ENCODE data around the gene JDP2. TPM values are rescaled to one million over a fixed set of nuclear protein-coding genes. Genes with fewer than 3 reads are reported as not detected.

JDP2 gene
- total and polyA plus RNA-seq, 2 of the 4 experiments (the other 2 are of a cell fraction): 35.7 to 38.4 TPM

DNA sequence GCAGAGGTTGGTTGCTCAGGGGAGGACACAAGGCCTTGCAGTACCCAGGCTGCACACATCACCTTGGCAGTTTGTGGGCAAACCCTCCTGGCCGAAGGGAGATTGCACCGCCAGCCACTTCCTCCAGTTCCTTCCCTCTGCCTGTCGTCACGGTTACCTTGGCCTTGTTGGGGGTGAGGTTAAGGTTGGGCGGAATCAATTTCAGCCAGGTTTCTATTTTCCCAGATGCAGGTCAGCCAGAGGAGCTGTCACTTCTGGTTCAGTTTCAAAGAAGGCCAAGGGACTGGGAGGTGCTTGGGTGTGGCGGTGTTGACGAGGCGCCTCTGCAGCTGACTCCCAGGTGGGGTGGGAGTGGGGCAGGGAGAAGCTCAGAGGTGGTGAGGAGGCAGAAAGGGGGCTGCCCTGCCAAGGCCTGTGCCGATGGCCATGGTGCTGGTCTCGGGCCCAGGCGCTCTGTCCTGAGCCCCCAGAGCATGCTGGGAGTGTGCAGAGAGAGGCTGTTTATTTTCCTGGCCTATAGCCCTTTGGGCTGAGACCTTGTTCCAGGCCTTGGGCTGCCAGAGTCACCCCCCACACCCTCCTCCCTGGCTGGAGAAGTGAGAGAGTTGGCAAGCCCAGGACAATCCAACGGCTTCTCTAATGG, 31.4 kb downstream of the JDP2 start:
- H3K4me1 ChIP-seq (ENCODE audit: control insufficient read depth, insufficient read depth, low read length): peaks cover 41% of the 10 kb centered on the region
- H3K9me1 ChIP-seq (ENCODE audit: insufficient read depth, low read length): peaks cover 54% of the 10 kb centered on the region
- H3K9me3 ChIP-seq (ENCODE audit: control insufficient read depth, insufficient read depth, low read length): no peaks in the 10 kb centered on the region
- dilution Hi-C loops (cut with HindIII; ENCODE audit: low sequenced_read_pairs, unreplicated experiment): no loop called here
- H3K23ac ChIP-seq (ENCODE audit: low read depth, low read length): no peak overlapping the region
- no peak overlapping the region for H2AK5ac ChIP-seq (ENCODE audit: low read depth, low read length)
- H3K4me2 ChIP-seq (ENCODE audit: low read depth, low read length): no peak overlapping the region
- no peak overlapping the region for H4K5ac ChIP-seq (ENCODE audit: low read depth, low read length)
- H3K56ac ChIP-seq (ENCODE audit: extremely low read depth, insufficient read depth, low read length): no peak overlapping the region
- no peak overlapping the region for H2AK9ac ChIP-seq (replicated peaks; ENCODE audit: low read depth, low read length, poor library complexity)
- ChIA-PET POLR2A (ENCODE audit: unreplicated experiment) (no interaction called here), CTCF (no interaction called here)
- no peak overlapping the region for H3K18ac ChIP-seq (ENCODE audit: low read depth, low read length)
- no peak overlapping the region for H3K4ac ChIP-seq (ENCODE audit: low read depth, low read length)
- no peak overlapping the region for H3K14ac ChIP-seq (replicated peaks; ENCODE audit: low read depth, low read length)
- DNase-seq (no peak), ATAC-seq (ENCODE audit: low read depth) (no peak)
- H4K20me1 ChIP-seq (ENCODE audit: insufficient read depth, low read length): peaks cover 93% of the 10 kb centered on the region
- peaks cover 43 to 95% of the 10 kb centered on the region in 2 experiments for H3K79me1 ChIP-seq (ENCODE audit: low read depth in 1 of 2, low read length in 2 of 2)
- peaks cover 50% of the 10 kb centered on the region for H3K36me3 ChIP-seq (ENCODE audit: control insufficient read depth, insufficient read depth, low read length)
- H3K9ac ChIP-seq (ENCODE audit: low read depth, low read length): no peak overlapping the region
- H2AFZ ChIP-seq (replicated peaks; ENCODE audit: low read length, poor library complexity): peak overlapping the region; percentile 36
- no peak overlapping the region for H4K91ac ChIP-seq (ENCODE audit: insufficient read depth, low read depth, low read length)
- no peak overlapping the region for H2BK5ac ChIP-seq (ENCODE audit: low read depth, low read length, poor library complexity, severe bottlenecking)
- no peak overlapping the region for H3K4me3 ChIP-seq (ENCODE audit: insufficient read depth, low read depth, low read length)
- no peak overlapping the region for H2BK20ac ChIP-seq (ENCODE audit: low read depth, low read length)
- in situ Hi-C loops (cut with MboI; ENCODE audit: low sequenced_read_pairs): no loop called here
- TF ChIP-seq MAFK (IDR thresholded peaks at IDR 0.05; ENCODE audit: low read depth, low read length) (no peak), SMC3 (IDR thresholded peaks at IDR 0.05; ENCODE audit: low read depth, low read length) (no peak), BHLHE40 (IDR thresholded peaks at IDR 0.05; ENCODE audit: low read depth, low read length) (no peak), POLR2A (IDR thresholded peaks at IDR 0.05; ENCODE audit: low read depth, low read length) (no peak), FOS (IDR thresholded peaks at IDR 0.05; ENCODE audit: low read depth, low read length) (no peak), RCOR1 (IDR thresholded peaks at IDR 0.05; ENCODE audit: insufficient replicate concordance, low read length) (no peak)
- no peak overlapping the region for H2BK15ac ChIP-seq (ENCODE audit: low read depth, low read length)
- no TSS peak for BruUV-seq (replicated peaks)
- no CpG with 5 or more reads among the region's 12 CpGs for WGBS, 2 experiments (ENCODE audit: extremely low coverage in 2 of 2, insufficient read length in 1 of 2)
- no peaks in the 10 kb centered on the region for H3K27me3 ChIP-seq (ENCODE audit: control insufficient read depth, insufficient read depth, low read length)
- no peak overlapping the region for H2BK120ac ChIP-seq (ENCODE audit: low read depth, low read length)
- no peak overlapping the region for H4K8ac ChIP-seq (ENCODE audit: low read depth in 2 of 2, low read length in 2 of 2)
- intact Hi-C loops (cut with micrococcal nuclease): no loop called here
- H3K27ac ChIP-seq (ENCODE audit: insufficient read depth, low read length): no peak overlapping the region
